Measurements from ENCODE around the gene LAPTM5.

- no peak for TF ChIP-seq CTCF (IDR thresholded peaks at IDR 0.05)
- TF ChIP-seq POLR2AphosphoS5 (IDR thresholded peaks at IDR 0.05), result no peak
- TF ChIP-seq POLR2A (IDR thresholded peaks at IDR 0.05), result no peak
Observed at GRCh38 chr1:30738040-30738714, 19.4 kb downstream of the LAPTM5 start.

Data from upper lobe of left lung (tissue), 4 donors.